SK-N-SH treated with all-trans-retinoic acid at 6 μM for 48 hours (cell line): ENCODE data around the gene CDH11.

ENCODE experiments used
- OSR1 ChIP-seq: fragments of 250-450 bp; sonication (Bioruptor Pico); IDR thresholded peaks from 2 replicates; pipeline ENCODE4 v1.8.0; 2022; ENCODE audit warnings: moderate library complexity, mild to moderate bottlenecking, inconsistent platforms
- POU6F1 ChIP-seq: fragments of 250-450 bp; sonication (Bioruptor Pico); IDR thresholded peaks from 2 replicates; pipeline ENCODE4 v1.8.0; 2021; ENCODE audit warnings: low read depth, mild to moderate bottlenecking, moderate library complexity, borderline replicate concordance
- RARB ChIP-seq: fragments of 250-450 bp; sonication (Bioruptor Pico); IDR thresholded peaks from 2 replicates; pipeline ENCODE4 v1.8.0; 2021; ENCODE audit warnings: mild to moderate bottlenecking, moderate library complexity
- TCF4 ChIP-seq: fragments of 250-450 bp; sonication (Bioruptor Pico); IDR thresholded peaks from 2 replicates; pipeline ENCODE4 v1.8.0; 2021; ENCODE audit warnings: mild to moderate bottlenecking, moderate library complexity, borderline replicate concordance
- ZFP3 ChIP-seq: fragments of 250-450 bp; sonication (Bioruptor Pico); IDR thresholded peaks from 2 replicates; pipeline ENCODE4 v1.5.0; 2020; ENCODE audit warnings: mild to moderate bottlenecking, moderate library complexity
- ZFP30 ChIP-seq: fragments of 450-650 bp; formaldehyde crosslinking; IDR thresholded peaks from 2 replicates; pipeline ENCODE4 v1.5.0; 2022; ENCODE audit warnings: mild to moderate bottlenecking, moderate library complexity
- ZNF70 ChIP-seq: fragments of 450-650 bp; formaldehyde crosslinking; IDR thresholded peaks from 2 replicates; pipeline ENCODE4 v1.5.0; 2020; ENCODE audit warnings: mild to moderate bottlenecking, moderate library complexity
- TF ChIP-seq, protein P1 (sequence below): fragments of 250-450 bp; sonication (Bioruptor Pico); IDR thresholded peaks from 2 replicates; pipeline ENCODE4 v1.8.0; 2020; ENCODE audit warnings: mild to moderate bottlenecking, moderate library complexity, borderline replicate concordance

- TF ChIP-seq ZFP3 (CRISPR knock-in tag): no peak
- TF ChIP-seq, protein P1, sequence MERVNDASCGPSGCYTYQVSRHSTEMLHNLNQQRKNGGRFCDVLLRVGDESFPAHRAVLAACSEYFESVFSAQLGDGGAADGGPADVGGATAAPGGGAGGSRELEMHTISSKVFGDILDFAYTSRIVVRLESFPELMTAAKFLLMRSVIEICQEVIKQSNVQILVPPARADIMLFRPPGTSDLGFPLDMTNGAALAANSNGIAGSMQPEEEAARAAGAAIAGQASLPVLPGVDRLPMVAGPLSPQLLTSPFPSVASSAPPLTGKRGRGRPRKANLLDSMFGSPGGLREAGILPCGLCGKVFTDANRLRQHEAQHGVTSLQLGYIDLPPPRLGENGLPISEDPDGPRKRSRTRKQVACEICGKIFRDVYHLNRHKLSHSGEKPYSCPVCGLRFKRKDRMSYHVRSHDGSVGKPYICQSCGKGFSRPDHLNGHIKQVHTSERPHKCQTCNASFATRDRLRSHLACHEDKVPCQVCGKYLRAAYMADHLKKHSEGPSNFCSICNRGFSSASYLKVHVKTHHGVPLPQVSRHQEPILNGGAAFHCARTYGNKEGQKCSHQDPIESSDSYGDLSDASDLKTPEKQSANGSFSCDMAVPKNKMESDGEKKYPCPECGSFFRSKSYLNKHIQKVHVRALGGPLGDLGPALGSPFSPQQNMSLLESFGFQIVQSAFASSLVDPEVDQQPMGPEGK (CRISPR knock-in tag): no peak
- TF ChIP-seq POU6F1 (CRISPR knock-in tag): no peak
- no peak for TF ChIP-seq RARB (CRISPR knock-in tag)
- no peak for TF ChIP-seq ZFP30 (CRISPR knock-in tag)
- no peak for TF ChIP-seq ZNF70 (CRISPR knock-in tag)
- TF ChIP-seq OSR1 (CRISPR knock-in tag): no peak
- no peak for TF ChIP-seq TCF4 (CRISPR knock-in tag)
These were observed 89.5 kb downstream of the CDH11 start for GRCh38 chr16:65032387-65032786.
